SK-N-MC (cell line): ENCODE results near the gene SIRT1.

Source experiments
- EZH2 ChIP-seq: fragments of 200-600 bp; sonication (generic); IDR thresholded peaks from one replicate; pipeline ENCODE4 v1.6.1; 2017; ENCODE audit warnings: antibody characterized with exemption
- FOXP2 ChIP-seq: optimal IDR thresholded peaks from 2 replicates; pipeline ENCODE3; 2011; ENCODE audit warnings: mild to moderate bottlenecking, moderate library complexity; ENCODE audit not compliant: insufficient read depth; ENCODE audit errors: extremely low read length, control extremely low read depth
- POLR2AphosphoS5 ChIP-seq: IDR thresholded peaks from 2 replicates; pipeline ENCODE4 v1.6.1; 2012; ENCODE audit warnings: mild to moderate bottlenecking, low read depth, low read length, borderline replicate concordance

GRCh38 chr10:67869996-67870395, 14.5 kb upstream of the SIRT1 start:
- no peak for TF ChIP-seq EZH2
- TF ChIP-seq POLR2AphosphoS5: no peak
- no peak for TF ChIP-seq FOXP2
